HG03457 (cell line): ENCODE results near the gene KRTAP2-1.
"Not testable (repeated sequence)": the region's sequence is repeated elsewhere in the genome, so short reads cannot be mapped to it uniquely, and the experiment has no call there.

Experiments used
- ATAC-seq: cut with Tn5 transposase; IDR thresholded peaks from one replicate; pipeline ENCODE4 v1.9.1; 2021; ENCODE audit warnings: moderate number of reproducible peaks; ENCODE audit not compliant: unreplicated experiment

Gene KRTAP2-1

DNA sequence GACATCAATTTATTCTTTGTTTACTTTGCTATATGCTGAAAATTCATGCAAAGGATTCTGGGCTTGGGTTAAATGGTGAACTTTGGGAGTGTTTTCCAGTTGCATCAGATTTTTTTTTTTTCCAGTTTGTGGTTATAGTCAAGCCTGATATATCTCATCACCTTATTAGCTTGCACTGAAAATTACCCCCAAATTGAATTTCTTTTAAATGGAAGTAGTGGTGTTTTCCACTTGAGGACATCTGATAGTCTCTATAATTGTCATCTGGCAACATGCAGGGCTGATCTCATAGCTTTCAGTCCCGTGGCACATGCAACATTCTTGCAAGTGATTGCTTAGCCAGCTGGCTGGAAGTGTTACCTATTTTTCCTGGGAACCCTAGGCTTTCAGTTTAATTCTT lies 33.5 kb downstream of the KRTAP2-1 start:
- no peak for ATAC-seq

DNA sequence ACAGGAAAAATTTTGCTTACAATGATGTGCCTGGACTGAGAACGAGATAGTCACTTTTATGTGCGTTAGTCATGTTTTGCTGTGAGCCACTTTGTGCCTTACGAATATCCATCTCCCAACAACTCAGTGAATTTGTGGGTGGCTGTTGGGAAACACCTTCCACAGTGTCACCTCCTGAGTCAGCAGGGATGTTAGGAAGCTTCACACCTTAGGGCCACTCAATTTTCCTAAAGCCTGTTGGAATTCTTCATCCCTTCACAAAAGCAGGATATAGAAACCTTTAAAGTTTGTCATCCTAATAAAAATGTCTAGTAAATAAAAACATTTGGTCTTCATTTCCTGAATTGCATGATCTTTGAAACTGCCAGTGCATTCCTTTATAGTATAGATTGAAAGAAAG lies 33.9 kb downstream of the KRTAP2-1 start:
- no peak for ATAC-seq

DNA sequence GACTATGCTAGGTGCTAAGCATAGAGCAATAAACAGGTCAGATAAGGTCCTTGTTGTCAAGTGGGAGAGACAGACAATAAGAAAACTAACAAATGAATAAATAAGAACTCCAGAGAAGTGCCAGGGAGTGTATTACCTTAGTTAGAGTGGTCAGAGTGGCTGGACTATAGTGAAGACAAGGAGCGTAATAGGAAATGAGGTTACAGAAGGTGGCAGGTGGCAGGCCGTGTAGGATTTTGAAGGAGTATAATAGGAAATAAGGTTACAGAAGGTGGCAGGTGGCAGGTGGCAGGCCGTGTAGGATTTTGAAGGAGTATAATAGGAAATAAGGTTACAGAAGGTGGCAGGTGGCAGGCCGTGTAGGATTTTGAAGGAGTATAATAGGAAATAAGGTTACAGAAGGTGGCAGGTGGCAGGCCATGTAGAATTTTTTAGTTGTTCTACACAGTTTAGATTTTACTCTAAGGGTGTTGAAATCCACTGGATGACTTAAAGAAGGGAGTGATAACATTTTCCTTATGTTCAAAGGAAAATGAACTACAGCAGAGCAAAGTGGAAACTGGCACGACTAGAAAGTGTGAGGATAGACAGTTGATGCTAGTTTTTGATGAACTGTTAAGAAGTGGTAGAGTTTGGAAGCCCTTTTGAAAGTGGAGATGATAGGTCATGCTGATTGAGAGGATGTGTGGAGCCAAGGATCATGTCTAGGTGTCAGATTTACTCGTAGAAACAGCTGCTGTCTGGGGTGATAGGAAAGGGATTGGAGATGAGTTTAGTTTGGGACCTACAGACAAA lies 34.6 kb downstream of the KRTAP2-1 start:
- no peak for ATAC-seq

DNA sequence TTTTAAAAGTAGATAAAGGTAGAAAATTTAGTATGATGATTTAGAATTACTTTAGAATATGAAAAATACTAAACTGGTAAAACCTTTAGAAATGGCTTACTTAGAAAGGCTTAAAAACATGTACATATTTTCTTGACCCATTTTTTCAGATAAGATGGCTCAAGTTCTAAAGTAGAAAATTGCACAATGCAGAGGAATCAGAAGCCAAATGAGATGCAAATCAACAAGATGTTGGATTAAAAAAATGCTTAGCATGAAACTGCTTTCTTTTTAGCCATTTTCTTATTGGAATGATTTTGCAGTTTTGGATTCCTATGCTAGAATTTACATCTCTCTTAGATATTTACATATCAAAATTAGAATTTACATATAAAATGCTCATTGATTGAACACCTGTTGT lies 36.7 kb downstream of the KRTAP2-1 start:
- ATAC-seq: no peak

DNA sequence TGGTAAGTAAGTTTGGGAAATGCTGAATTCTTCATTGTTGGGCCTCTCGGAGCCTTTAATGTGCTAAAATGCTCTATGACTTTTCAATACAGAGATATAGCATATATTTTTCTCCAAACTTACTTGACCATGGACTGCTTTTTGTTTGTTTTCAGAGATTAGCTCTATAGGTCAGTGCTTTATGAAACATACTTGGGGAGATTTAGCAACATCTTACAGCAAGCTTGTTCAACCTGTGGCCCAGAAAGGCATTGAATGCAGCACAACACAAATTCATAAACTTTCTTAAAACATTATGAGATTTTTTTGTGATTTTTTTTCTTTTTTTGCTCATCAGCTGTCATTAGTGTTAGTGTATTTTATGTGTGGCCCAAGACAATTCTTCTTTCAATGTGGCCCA lies 37.2 kb downstream of the KRTAP2-1 start:
- no peak for ATAC-seq

DNA sequence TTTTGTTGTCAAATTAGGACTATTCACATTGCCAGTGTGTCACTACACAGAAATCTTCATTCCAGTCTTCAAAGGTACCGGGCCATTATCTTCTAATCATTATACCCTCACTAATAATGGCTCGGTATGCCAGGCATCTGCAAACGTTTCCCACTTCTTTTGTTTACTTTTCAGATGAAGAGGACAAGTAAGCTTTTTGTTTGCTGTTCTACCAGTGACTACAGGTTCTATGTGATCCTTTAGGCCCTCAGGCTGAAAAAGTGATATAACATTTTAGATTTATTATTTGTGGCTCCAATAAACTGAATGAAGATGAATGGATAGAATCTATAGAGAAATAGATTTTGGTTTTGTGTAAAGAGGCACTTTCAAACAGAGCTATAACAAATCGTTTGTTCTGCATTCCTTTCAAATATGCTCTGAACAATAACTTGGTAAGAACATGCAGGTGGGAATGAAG lies 37.8 kb downstream of the KRTAP2-1 start:
- no peak for ATAC-seq

DNA sequence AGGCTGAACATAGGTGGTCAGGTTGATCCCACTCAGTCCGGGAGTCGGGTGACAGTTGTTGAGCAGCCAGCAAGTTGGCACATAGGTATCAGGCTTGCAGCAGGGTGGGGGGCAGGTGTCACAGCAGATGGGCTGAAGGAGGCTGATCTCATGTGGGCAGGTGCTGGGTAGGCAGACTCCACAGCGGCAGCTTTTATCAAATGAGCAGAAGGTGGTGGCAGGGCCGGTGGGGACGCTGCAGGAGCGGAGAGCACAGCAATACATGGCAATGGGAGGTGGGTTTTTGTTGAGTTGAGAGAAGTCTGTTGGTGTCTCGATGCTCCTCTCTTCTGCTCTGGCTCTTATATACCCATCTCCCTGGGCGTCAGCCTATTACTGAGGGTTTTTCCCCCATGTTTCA lies 38.3 kb downstream of the KRTAP2-1 start, which contains the start of gene KRTAP3-1:
TSS of gene KRTAP3-1 (minus strand) at position 318 of the 400 bp plus-strand sequence. CDS start at position 264, 54 bp downstream.
- no peak for ATAC-seq

DNA sequence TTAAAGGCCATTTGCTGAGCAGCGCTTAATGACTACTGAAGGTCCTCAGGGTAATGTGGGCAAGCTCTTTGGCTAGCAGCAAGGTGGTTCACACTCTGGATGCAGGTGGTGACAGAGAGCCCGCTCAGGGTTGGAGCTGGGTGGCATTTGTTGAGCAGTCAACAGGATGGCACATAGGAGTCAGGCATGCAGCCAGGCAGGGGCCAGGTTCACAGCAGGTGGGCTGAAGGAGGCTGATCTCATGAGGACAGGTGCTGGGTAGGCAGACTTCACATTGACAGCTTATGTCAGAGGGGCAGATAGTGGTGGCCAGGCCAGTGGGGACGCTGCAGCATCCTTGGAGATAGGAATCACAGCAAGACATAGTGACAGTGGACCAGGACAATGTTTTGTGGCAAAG lies 42.7 kb downstream of the KRTAP2-1 start:
- no peak for ATAC-seq

DNA sequence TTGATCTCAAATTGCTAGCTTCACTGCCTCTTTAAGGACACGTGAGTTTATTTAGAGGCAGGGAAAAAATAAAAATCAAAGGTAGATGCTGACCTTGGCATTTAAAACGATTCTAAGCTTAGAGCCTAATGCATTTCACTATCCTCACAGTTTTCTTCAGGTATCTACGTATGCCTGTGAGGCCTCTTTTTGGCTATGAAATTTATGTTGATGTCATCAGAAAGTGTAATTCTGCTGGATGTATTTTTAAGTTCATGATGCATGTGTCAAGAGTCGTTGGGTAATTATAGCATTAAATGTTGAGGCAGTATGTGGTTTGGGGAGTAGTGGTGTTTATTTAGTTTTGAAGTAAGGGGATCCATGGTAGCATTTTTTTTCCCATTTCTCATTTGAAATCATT lies 43.2 kb downstream of the KRTAP2-1 start:
- ATAC-seq: no peak

DNA sequence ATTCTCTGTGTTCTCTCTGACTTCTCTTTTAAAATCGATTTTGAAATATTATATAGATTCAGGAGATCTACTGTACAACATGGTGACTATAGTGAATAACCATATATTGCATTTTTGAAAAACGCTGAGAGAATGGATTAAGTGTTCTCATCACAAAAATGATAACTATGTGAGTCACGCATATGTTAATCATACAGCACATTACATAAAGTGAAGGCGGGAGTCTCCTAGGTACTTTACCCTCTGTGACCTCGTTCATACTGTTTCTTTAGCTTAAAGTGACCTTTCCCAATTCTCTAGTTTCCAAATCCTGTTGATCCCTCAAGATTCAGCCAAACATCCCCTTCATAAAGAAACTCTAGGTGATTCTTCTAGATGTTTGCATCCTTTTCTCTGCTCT lies 44.3 kb downstream of the KRTAP2-1 start:
- no peak for ATAC-seq

DNA sequence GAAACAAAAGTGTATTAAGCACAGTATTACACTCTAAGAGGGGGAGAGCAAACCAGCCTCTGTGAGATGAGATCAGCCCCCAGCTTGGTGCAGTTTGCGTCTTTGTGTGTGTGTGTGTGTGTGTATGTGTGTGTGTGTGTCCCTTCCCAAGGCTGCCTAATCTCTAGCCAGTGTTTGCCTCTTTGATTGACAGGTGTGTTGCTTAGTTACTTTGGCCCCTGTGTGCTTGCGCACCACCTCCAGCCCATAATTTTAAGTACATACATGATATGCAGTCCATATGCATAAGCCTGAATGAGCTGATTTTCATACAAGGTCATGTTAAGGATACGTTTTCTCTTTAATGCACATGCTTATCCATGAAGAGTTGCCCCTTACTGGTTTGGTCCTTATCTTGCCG lies 45.3 kb downstream of the KRTAP2-1 start:
- no peak for ATAC-seq

DNA sequence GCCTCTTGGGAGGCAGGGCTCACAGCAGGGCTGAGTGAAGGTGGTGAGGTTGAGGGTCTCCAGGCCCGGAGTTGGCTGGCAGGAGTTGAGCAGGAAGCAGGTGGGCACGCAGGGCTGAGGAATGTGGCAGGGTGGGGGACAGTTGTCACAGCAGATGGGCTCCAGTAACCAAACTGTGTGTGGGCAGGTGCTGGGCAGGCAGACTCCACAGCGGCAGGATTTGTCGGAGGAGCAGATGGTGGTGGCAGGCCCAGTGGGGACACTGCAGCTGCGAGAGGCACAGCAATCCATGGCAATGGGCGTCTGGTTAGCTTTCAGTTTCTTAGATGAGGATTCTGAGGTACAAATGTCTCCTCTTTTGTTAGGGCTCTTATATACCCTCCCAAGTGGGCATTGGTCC lies 47.6 kb downstream of the KRTAP2-1 start, which contains the start of gene KRTAP3-2:
TSS of gene KRTAP3-2 (minus strand) at position 344 of the 400 bp plus-strand sequence. CDS start at position 291, 53 bp downstream.
- ATAC-seq: not testable (repeated sequence)

DNA sequence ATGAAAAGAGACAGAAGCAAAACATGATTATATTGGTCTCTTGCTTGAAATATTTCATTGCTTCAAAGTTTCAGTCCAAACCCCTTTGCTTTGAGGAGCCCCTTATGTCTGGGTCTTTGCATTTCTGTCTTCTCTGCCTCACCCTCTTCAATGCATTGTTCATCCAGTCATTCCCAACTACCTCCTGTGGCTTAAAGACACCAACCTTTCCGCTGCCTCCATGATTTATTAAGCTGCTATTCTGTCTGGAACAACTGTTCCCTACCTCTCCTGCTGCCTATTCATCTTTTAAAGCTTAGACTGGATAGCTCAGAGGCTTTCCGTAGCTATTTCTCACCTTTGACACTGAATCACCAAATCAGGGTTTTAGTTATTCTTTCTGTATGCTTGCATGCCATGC lies 49.8 kb downstream of the KRTAP2-1 start:
- ATAC-seq: no peak

DNA sequence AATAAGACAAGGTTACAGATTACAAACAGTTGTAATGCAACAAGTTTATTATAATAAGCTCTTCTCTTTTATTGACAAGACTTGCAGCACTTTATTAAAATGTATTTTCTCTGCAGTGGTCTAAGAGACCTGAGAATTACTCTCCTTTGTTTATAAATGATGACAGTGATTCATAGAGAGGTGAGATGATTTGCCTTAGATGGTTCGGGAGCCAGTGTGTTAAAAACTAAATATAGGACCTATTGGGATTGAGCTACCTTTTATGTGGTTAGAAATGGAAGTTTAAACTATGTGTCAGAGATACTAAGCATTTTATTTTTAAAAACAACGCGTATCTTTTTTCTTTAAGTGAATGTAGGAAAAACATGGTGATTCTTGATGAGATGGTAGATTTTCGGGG lies 50.3 kb downstream of the KRTAP2-1 start:
- no peak for ATAC-seq
